Stomach (tissue), 4 donors: Measurements from ENCODE around the gene CCND1.

Experiments
- CTCF ChIP-seq, 7 experiments: fragments of 450-650 bp in 4 of 7; fragments of 200-600 bp in 3 of 7; sonication (generic) in 3 of 7; IDR thresholded peaks; one replicate each; pipeline ENCODE4 v1.5.1; 2016 to 2019; ENCODE audit warnings: antibody characterized with exemption in 7 of 7, control low read depth in 2 of 7, mild to moderate bottlenecking in 1 of 7
- EP300 ChIP-seq: sonication (generic); formaldehyde crosslinking; IDR thresholded peaks from one replicate; pipeline ENCODE4 v1.6.1; 2017; ENCODE audit warnings: antibody characterized with exemption
- POLR2A ChIP-seq, 4 donors: fragments of 450-650 bp; IDR thresholded peaks; one replicate each; pipeline ENCODE4 v1.6.1; 2016; ENCODE audit warnings: antibody characterized with exemption in 4 of 4, control low read depth in 2 of 4, mild to moderate bottlenecking in 1 of 4, moderate library complexity in 1 of 4

DNA sequence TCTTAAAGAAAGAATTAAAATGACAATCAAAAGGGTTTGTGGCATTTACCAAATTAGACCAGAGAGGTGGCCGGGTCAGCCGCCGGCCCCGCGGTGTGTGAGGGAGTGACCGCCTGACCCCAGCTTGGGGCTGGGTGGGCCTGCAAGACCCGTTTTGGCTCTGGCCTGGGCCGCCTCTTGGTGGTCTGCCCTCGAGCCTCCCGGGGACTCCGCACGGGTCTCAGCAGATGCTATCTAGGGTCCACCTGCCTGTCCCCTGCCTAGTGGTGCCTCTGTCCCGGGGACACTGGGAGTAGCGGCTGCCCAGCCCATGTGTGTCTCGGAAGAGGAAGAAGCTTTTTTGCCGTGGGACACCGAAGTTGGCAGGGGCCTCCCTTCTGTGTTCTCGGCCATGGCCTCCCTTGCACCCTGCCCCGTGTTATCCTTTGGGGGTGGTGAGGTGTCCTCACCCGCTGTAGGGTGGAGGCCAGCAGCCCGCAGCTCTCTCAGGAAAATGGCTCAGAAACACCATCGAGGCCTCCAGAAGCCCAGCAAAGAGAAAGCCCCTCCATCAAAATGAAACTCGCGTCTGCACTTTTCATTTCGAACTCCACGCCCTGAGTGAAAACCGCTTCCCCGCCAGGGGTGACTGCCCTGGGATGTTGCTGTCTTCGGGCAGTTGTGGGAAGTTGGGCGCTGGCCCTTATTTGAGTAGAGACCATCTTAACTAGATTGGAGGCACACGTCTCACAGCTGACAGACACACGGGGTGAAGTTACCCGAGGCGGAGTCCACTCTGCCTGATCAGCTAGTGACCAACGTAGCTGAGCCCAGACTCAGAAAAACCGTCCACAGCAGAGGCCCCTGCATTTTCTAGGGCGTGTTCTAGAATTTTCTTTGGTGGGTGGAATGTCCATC, 8.0 kb downstream of the CCND1 start:
- TF ChIP-seq POLR2A (IDR thresholded peaks at IDR 0.05) (no peak), CTCF (IDR thresholded peaks at IDR 0.05) (no peak), EP300 (no peak)
